Central memory CD8-positive, alpha-beta T cell (primary cell): ENCODE measurements around the gene COL5A3.
"Not testable (repeated sequence)": the region's sequence is repeated elsewhere in the genome, so short reads cannot be mapped to it uniquely, and the experiment has no call there.

ENCODE experiments used
- ATAC-seq: fragments of 150-1000 bp; cut with Tn5 transposase; replicated peaks from 2 replicates; pipeline ENCODE4 v1.10.0; 2022; ENCODE audit warnings: mild to moderate bottlenecking, moderate FRiP score, moderate number of reproducible peaks; ENCODE audit not compliant: poor library complexity, severe bottlenecking; ENCODE audit errors: extremely low read depth
- DNase-seq, 2 donors: peaks; one replicate each; pipeline ENCODE4 v3.0.0; 2021; ENCODE audit warnings: low spot score in 2 of 2
- H3K27ac Mint-ChIP-seq: one replicate; pipeline ENCODE4 v1.8.0; 2022; ENCODE audit warnings: low read depth, mild to moderate bottlenecking, moderate library complexity, mixed read lengths
- H3K27me3 Mint-ChIP-seq: one replicate; pipeline ENCODE4 v1.8.0; 2022; ENCODE audit warnings: mixed read lengths
- H3K36me3 Mint-ChIP-seq: one replicate; pipeline ENCODE4 v1.8.0; 2022; ENCODE audit warnings: mild to moderate bottlenecking, moderate library complexity, mixed read lengths; ENCODE audit not compliant: insufficient read depth
- H3K4me1 Mint-ChIP-seq: one replicate; pipeline ENCODE4 v1.8.0; 2022; ENCODE audit warnings: mixed read lengths
- H3K4me3 Mint-ChIP-seq: one replicate; pipeline ENCODE4 v1.8.0; 2022; ENCODE audit warnings: mild to moderate bottlenecking, moderate library complexity, mixed read lengths
- H3K9me3 Mint-ChIP-seq: one replicate; pipeline ENCODE4 v1.8.0; 2022; ENCODE audit warnings: mixed read lengths

COL5A3 gene

GRCh38 chr19:10023096-10023495, 12.8 kb upstream of the COL5A3 start:
- H3K36me3 Mint-ChIP-seq = not testable (repeated sequence)

GRCh38 chr19:10021863-10022262, 11.6 kb upstream of the COL5A3 start:
- Mint-ChIP-seq H3K27me3 (peaks cover 36% of the 10 kb centered on the region), H3K4me1 (peaks cover 5% of the 10 kb centered on the region), H3K36me3 (no peaks in the 10 kb centered on the region), H3K27ac (no peak overlapping the region), H3K4me3 (no peak overlapping the region), H3K9me3 (no peaks in the 10 kb centered on the region)
- ATAC-seq = no peak
- DNase-seq = no peak

More at GRCh38 chr19:10023096-10023495, 12.8 kb upstream of the COL5A3 start:
- ATAC-seq, H3K4me3 Mint-ChIP-seq, DNase-seq, H3K9me3 Mint-ChIP-seq, H3K27ac Mint-ChIP-seq, H3K4me1 Mint-ChIP-seq: not testable (repeated sequence)
- peaks cover 32% of the 10 kb centered on the region for H3K27me3 Mint-ChIP-seq

- H3K4me1 Mint-ChIP-seq = peaks cover 5% of the 10 kb centered on the region
- DNase-seq (no peak), ATAC-seq (no peak)
- peaks cover 41% of the 10 kb centered on the region for H3K27me3 Mint-ChIP-seq
- no peaks in the 10 kb centered on the region for H3K9me3 Mint-ChIP-seq
- H3K4me3 Mint-ChIP-seq = no peak overlapping the region
- H3K27ac Mint-ChIP-seq = no peak overlapping the region
- no peaks in the 10 kb centered on the region for H3K36me3 Mint-ChIP-seq
Observed at GRCh38 chr19:10021446-10021845, 11.1 kb upstream of the COL5A3 start.

GRCh38 chr19:10020851-10021250, 10.5 kb upstream of the COL5A3 start:
- Mint-ChIP-seq H3K4me1 (peaks cover 5% of the 10 kb centered on the region), H3K27ac (no peak overlapping the region)

GRCh38 chr19:10019246-10019645, 8.9 kb upstream of the COL5A3 start:
- H3K27ac Mint-ChIP-seq = no peak overlapping the region
- H3K4me1 Mint-ChIP-seq = peaks cover 5% of the 10 kb centered on the region
- no peaks in the 10 kb centered on the region for H3K36me3 Mint-ChIP-seq
- H3K9me3 Mint-ChIP-seq = no peaks in the 10 kb centered on the region
- DNase-seq (no peak), ATAC-seq (no peak)
- H3K27me3 Mint-ChIP-seq = peaks cover 42% of the 10 kb centered on the region
- no peak overlapping the region for H3K4me3 Mint-ChIP-seq

More at GRCh38 chr19:10020851-10021250, 10.5 kb upstream of the COL5A3 start:
- no peak overlapping the region for H3K4me3 Mint-ChIP-seq
- ATAC-seq (no peak), DNase-seq (no peak)
- no peaks in the 10 kb centered on the region for H3K9me3 Mint-ChIP-seq
- peaks cover 42% of the 10 kb centered on the region for H3K27me3 Mint-ChIP-seq
- no peaks in the 10 kb centered on the region for H3K36me3 Mint-ChIP-seq

GRCh38 chr19:10018786-10019185, 8.5 kb upstream of the COL5A3 start:
- Mint-ChIP-seq H3K27ac (no peak overlapping the region), H3K9me3 (no peaks in the 10 kb centered on the region), H3K36me3 (no peaks in the 10 kb centered on the region), H3K4me1 (peaks cover 5% of the 10 kb centered on the region), H3K27me3 (peaks cover 46% of the 10 kb centered on the region), H3K4me3 (no peak overlapping the region)
- DNase-seq = no peak
- no peak for ATAC-seq

GRCh38 chr19:10018263-10018662, 8.0 kb upstream of the COL5A3 start:
- Mint-ChIP-seq H3K36me3 (no peaks in the 10 kb centered on the region), H3K4me1 (peaks cover 5% of the 10 kb centered on the region), H3K9me3 (no peaks in the 10 kb centered on the region), H3K27me3 (peaks cover 49% of the 10 kb centered on the region), H3K4me3 (no peak overlapping the region), H3K27ac (no peak overlapping the region)
- DNase-seq (no peak), ATAC-seq (no peak)

GRCh38 chr19:10013834-10014618, 3.7 kb upstream of the COL5A3 start:
- peaks cover 58% of the 10 kb centered on the region for H3K27me3 Mint-ChIP-seq
- no peak overlapping the region for H3K27ac Mint-ChIP-seq
- no peak for DNase-seq
- H3K9me3 Mint-ChIP-seq = no peaks in the 10 kb centered on the region
- no peak overlapping the region for H3K4me3 Mint-ChIP-seq
- H3K4me1 Mint-ChIP-seq = peaks cover 8% of the 10 kb centered on the region
- H3K36me3 Mint-ChIP-seq = peaks cover 2% of the 10 kb centered on the region
- no peak for ATAC-seq

GRCh38 chr19:10013316-10013715, 3.0 kb upstream of the COL5A3 start, which contains the start of gene RDH8:
TSS of gene RDH8 (plus strand) at chr19:10013483. CDS start at chr19:10013498, 15 bp downstream.
- H3K27ac Mint-ChIP-seq = no peak within 1 kb of the TSS
- no peaks in the 10 kb centered on the region for H3K9me3 Mint-ChIP-seq
- H3K4me1 Mint-ChIP-seq = peaks cover 14% of the 10 kb centered on the region
- no peak for DNase-seq
- H3K27me3 Mint-ChIP-seq = peaks cover 65% of the 10 kb centered on the region
- no peak within 1 kb of the TSS for H3K4me3 Mint-ChIP-seq
- no peak for ATAC-seq
- H3K36me3 Mint-ChIP-seq = peaks cover 2% of the 10 kb centered on the region

- Mint-ChIP-seq H3K27ac (no peak overlapping the region), H3K9me3 (no peaks in the 10 kb centered on the region), H3K27me3 (peaks cover 75% of the 10 kb centered on the region), H3K36me3 (peaks cover 8% of the 10 kb centered on the region), H3K4me1 (peaks cover 25% of the 10 kb centered on the region), H3K4me3 (no peak overlapping the region)
- no peak for ATAC-seq
- DNase-seq = no peak
Observed at GRCh38 chr19:10011974-10012373, 1.7 kb upstream of the COL5A3 start.

- ATAC-seq (no peak), DNase-seq (no peak)
- H3K4me3 Mint-ChIP-seq = peak overlapping the region; percentile 18
- H3K4me1 Mint-ChIP-seq = peaks cover 32% of the 10 kb centered on the region
- H3K27me3 Mint-ChIP-seq = peaks cover 78% of the 10 kb centered on the region
- H3K9me3 Mint-ChIP-seq = no peaks in the 10 kb centered on the region
- H3K36me3 Mint-ChIP-seq = peaks cover 8% of the 10 kb centered on the region
- peak overlapping the region; percentile 8 for H3K27ac Mint-ChIP-seq
Observed at GRCh38 chr19:10010939-10011338, 635 bp upstream of the COL5A3 start.

GRCh38 chr19:10009714-10010224, 535 bp downstream of the COL5A3 start:
- Mint-ChIP-seq H3K4me1 (peaks cover 33% of the 10 kb centered on the region), H3K9me3 (no peaks in the 10 kb centered on the region), H3K27me3 (peaks cover 88% of the 10 kb centered on the region), H3K27ac (no peak overlapping the region), H3K36me3 (peaks cover 10% of the 10 kb centered on the region), H3K4me3 (peak overlapping the region; percentile 25)
- DNase-seq (no peak), ATAC-seq (peak; percentile 36)

- no peak for ATAC-seq
- no peak for DNase-seq
- Mint-ChIP-seq H3K27me3 (peaks cover 89% of the 10 kb centered on the region), H3K9me3 (no peaks in the 10 kb centered on the region), H3K27ac (no peak overlapping the region), H3K4me1 (peaks cover 37% of the 10 kb centered on the region), H3K4me3 (peak overlapping the region; percentile 39), H3K36me3 (peaks cover 10% of the 10 kb centered on the region)
Observed at GRCh38 chr19:10008184-10008765, 2.0 kb downstream of the COL5A3 start.
